Breast epithelium (tissue), 4 donors: ENCODE measurements around the gene MYG1. TPM values are rescaled to one million over a fixed set of nuclear protein-coding genes. Genes with fewer than 3 reads are reported as not detected.
A peak's percentile ranks its signal among the peaks of the same experiment; 100 is the strongest.

Experiments
- DNase-seq, 2 donors: peaks; one replicate each; pipeline ENCODE4 v3.0.0-alpha.2; 2019; ENCODE audit warnings: low spot score in 2 of 2
- H3K27ac ChIP-seq, 2 donors: fragments of 200-600 bp; sonication (generic) in 1 of 2; one replicate each; pipeline ENCODE4 v1.5.1; 2016 to 2019; ENCODE audit warnings: mild to moderate bottlenecking in 1 of 2
- H3K27me3 ChIP-seq, 2 donors: fragments of 200-600 bp; sonication (generic) in 1 of 2; one replicate each; pipeline versions ENCODE4 v1.5.1 to v1.6.0; 2017 to 2019; ENCODE audit warnings: control low read depth in 1 of 2, mild to moderate bottlenecking in 1 of 2
- H3K36me3 ChIP-seq: fragments of 200-600 bp; one replicate; pipeline ENCODE4 v1.5.1; 2019
- H3K4me1 ChIP-seq, 2 donors: fragments of 200-600 bp; sonication (generic); one replicate each; pipeline ENCODE4 v1.5.1; 2016 to 2019; ENCODE audit warnings: control low read depth in 1 of 2
- H3K4me3 ChIP-seq, 3 donors: fragments of 200-600 bp; sonication (generic); 1 replicate in 2 of 3; 2 replicates in 1 of 3; pipeline ENCODE4 v1.5.1; 2016 to 2019; ENCODE audit warnings: mild to moderate bottlenecking in 3 of 3, moderate library complexity in 2 of 3
- H3K9me3 ChIP-seq, 2 donors: fragments of 200-600 bp; sonication (generic) in 1 of 2; one replicate each; pipeline ENCODE4 v1.5.1; 2016 to 2019; ENCODE audit warnings: control low read depth in 1 of 2
- CTCF ChIP-seq, 3 donors: fragments of 450-650 bp; IDR thresholded peaks; one replicate each; pipeline ENCODE4 v1.5.1; 2016 to 2017; ENCODE audit warnings: antibody characterized with exemption in 3 of 3, mild to moderate bottlenecking in 3 of 3, moderate library complexity in 3 of 3
- POLR2A ChIP-seq: fragments of 450-650 bp; IDR thresholded peaks from one replicate; pipeline ENCODE4 v1.6.1; 2016; ENCODE audit warnings: antibody characterized with exemption, mild to moderate bottlenecking, moderate library complexity
- POLR2AphosphoS5 ChIP-seq, 3 donors: sonication (generic); formaldehyde crosslinking; IDR thresholded peaks; one replicate each; pipeline ENCODE4 v1.6.1; 2017; ENCODE audit warnings: antibody characterized with exemption in 3 of 3
- intact Hi-C: fragments of 100-400 bp; cut with DNase I; formaldehyde crosslinking; loops from one replicate; pipeline ENCODE4 v1.15.1; 2023; ENCODE audit warnings: low total_unique reads
- total RNA-seq, 3 donors: library from RNA; depleted of rRNA; stranded (reverse); fragments of >200 nt; gene quantifications; one replicate each; pipeline ENCODE4 v1.1.0, GENCODE V29; 2016

MYG1 gene
- total RNA-seq, 3 donors from 2014 or later, result 35.7 to 63.8 (median 39.1) TPM

DNA sequence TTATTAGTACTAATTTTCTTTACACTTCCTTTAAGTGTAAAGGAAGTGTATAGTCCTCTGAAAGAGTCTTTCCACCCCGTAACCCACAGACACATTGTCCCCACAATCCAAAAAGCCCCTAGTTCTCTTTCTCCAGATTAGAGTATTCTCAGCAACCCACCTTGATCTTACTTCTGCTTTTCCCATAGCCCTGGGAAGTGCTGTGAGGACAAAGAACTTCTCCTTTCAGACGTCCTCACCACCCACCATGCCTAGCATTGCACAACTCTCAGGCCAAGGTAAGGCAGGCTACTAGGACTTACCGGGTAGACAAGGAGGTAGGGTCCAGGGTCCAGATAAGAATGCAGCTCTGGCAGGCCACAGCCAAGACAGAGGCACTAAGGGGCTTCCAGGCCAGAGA lies 14.5 kb downstream of the MYG1 start:
- Histone ChIP-seq H3K36me3 (no peaks in the 10 kb centered on the region), H3K4me3 (no peak overlapping the region), H3K27me3 (no peaks in the 10 kb centered on the region), H3K4me1 (no peaks in the 10 kb centered on the region), H3K27ac (no peak overlapping the region), H3K9me3 (no peaks in the 10 kb centered on the region)
- no peak for TF ChIP-seq CTCF (IDR thresholded peaks at IDR 0.05)
- no peak for TF ChIP-seq POLR2AphosphoS5 (IDR thresholded peaks at IDR 0.05)
- TF ChIP-seq POLR2A, result no peak
- DNase-seq, result no peak
- intact Hi-C loops, result no loop called here

- no peak for DNase-seq
- no peaks in the 10 kb centered on the region for H3K9me3 ChIP-seq
- H3K4me3 ChIP-seq, result peak overlapping the region; percentile 55 to 87 (median 61)
- H3K27me3 ChIP-seq, result no peaks in the 10 kb centered on the region
- H3K4me1 ChIP-seq, result peaks cover 0 to 10% of the 10 kb centered on the region in 2 donors
- H3K27ac ChIP-seq, result peak overlapping the region; percentile 86 to 90
- TF ChIP-seq POLR2AphosphoS5 (IDR thresholded peaks at IDR 0.05) (no peak), POLR2A (no peak), CTCF (IDR thresholded peaks at IDR 0.05) (no peak)
- intact Hi-C loops, result no loop called here
- no peaks in the 10 kb centered on the region for H3K36me3 ChIP-seq
These were observed 21.1 kb downstream of the MYG1 start for GRCh38 chr12:53320352-53321195.

GRCh38 chr12:53324113-53324778 lies 24.8 kb downstream of the MYG1 start:
- Histone ChIP-seq H3K27ac (peak overlapping the region; percentile 79 to 92), H3K4me3 (peak overlapping the region; percentile 60 to 80 (median 63)), H3K36me3 (no peaks in the 10 kb centered on the region), H3K27me3 (no peaks in the 10 kb centered on the region), H3K9me3 (no peaks in the 10 kb centered on the region), H3K4me1 (peaks cover 0 to 10% of the 10 kb centered on the region in 2 donors)
- TF ChIP-seq POLR2A, result no peak
- TF ChIP-seq CTCF (IDR thresholded peaks at IDR 0.05), result no peak
- no peak for TF ChIP-seq POLR2AphosphoS5 (IDR thresholded peaks at IDR 0.05)
- intact Hi-C loops, result no loop called here
- DNase-seq, result no peak

GRCh38 chr12:53324779-53325510 lies 25.4 kb downstream of the MYG1 start:
- peak; percentile 82 to 87 for DNase-seq
- Histone ChIP-seq H3K27me3 (no peaks in the 10 kb centered on the region), H3K36me3 (no peaks in the 10 kb centered on the region), H3K4me3 (peak overlapping the region; percentile 60 to 80 (median 63)), H3K27ac (peak overlapping the region; percentile 79 to 92), H3K4me1 (peaks cover 0 to 10% of the 10 kb centered on the region in 2 donors), H3K9me3 (no peaks in the 10 kb centered on the region)
- intact Hi-C loops, result no loop called here
- peak; percentile 41 to 66 (median 49) for TF ChIP-seq POLR2AphosphoS5 (IDR thresholded peaks at IDR 0.05)
- peak; percentile 20 for TF ChIP-seq POLR2A
- TF ChIP-seq CTCF (IDR thresholded peaks at IDR 0.05), result peak; percentile 19 to 83 (median 63)
